ENCODE data around the gene MIEF1.
A peak's percentile ranks its signal among the peaks of the same experiment; 100 is the strongest.

The MIEF1 gene

GRCh38 chr22:39494471-39495120 is 7.5 kb upstream of the MIEF1 start:
- no peak for DNase-seq (ENCODE audit: low read depth)
- no peak overlapping the region for H3K4me3 ChIP-seq (ENCODE audit: low read depth, low read length)
- in situ Hi-C loops (cut with HindIII; ENCODE audit: low sequenced_read_pairs) = no loop called here
- TF ChIP-seq CTCF (IDR thresholded peaks at IDR 0.05; ENCODE audit: low read depth, low read length, missing control alignments) = no peak

GRCh38 chr22:39496131-39496838 is 5.8 kb upstream of the MIEF1 start:
- in situ Hi-C loops (cut with HindIII; ENCODE audit: low sequenced_read_pairs) = no loop called here
- peak; percentile 87 for TF ChIP-seq CTCF (IDR thresholded peaks at IDR 0.05; ENCODE audit: low read depth, low read length, missing control alignments)
- no peak overlapping the region for H3K4me3 ChIP-seq (ENCODE audit: low read depth, low read length)
- no peak for DNase-seq (ENCODE audit: low read depth)

- TF ChIP-seq CTCF (IDR thresholded peaks at IDR 0.05; ENCODE audit: low read depth, low read length, missing control alignments) = no peak
- H3K4me3 ChIP-seq (ENCODE audit: low read depth, low read length) = no peak overlapping the region
- no peak for DNase-seq (ENCODE audit: low read depth)
- in situ Hi-C loops (cut with HindIII; ENCODE audit: low sequenced_read_pairs) = no loop called here
Observed at GRCh38 chr22:39497429-39497828, 4.7 kb upstream of the MIEF1 start.

- no peak for TF ChIP-seq CTCF (IDR thresholded peaks at IDR 0.05; ENCODE audit: low read depth, low read length, missing control alignments)
- no peak for DNase-seq (ENCODE audit: low read depth)
- no peak overlapping the region for H3K4me3 ChIP-seq (ENCODE audit: low read depth, low read length)
- in situ Hi-C loops (cut with HindIII; ENCODE audit: low sequenced_read_pairs) = no loop called here
Observed at GRCh38 chr22:39498368-39498767, 3.7 kb upstream of the MIEF1 start.

GRCh38 chr22:39498802-39499201 is 3.3 kb upstream of the MIEF1 start:
- H3K4me3 ChIP-seq (ENCODE audit: low read depth, low read length) = no peak overlapping the region
- TF ChIP-seq CTCF (IDR thresholded peaks at IDR 0.05; ENCODE audit: low read depth, low read length, missing control alignments) = no peak
- in situ Hi-C loops (cut with HindIII; ENCODE audit: low sequenced_read_pairs) = no loop called here
- DNase-seq (ENCODE audit: low read depth) = no peak

- TF ChIP-seq CTCF (IDR thresholded peaks at IDR 0.05; ENCODE audit: low read depth, low read length, missing control alignments) = no peak
- no peak for DNase-seq (ENCODE audit: low read depth)
- H3K4me3 ChIP-seq (ENCODE audit: low read depth, low read length) = no peak overlapping the region
- in situ Hi-C loops (cut with HindIII; ENCODE audit: low sequenced_read_pairs) = no loop called here
Observed at GRCh38 chr22:39500101-39500500, 2.0 kb upstream of the MIEF1 start.

Measured in astrocyte of the cerebellum (primary cell).